IMR-90 (cell line): ENCODE results near the gene NXN. TPM values are rescaled to one million over a fixed set of nuclear protein-coding genes. Genes with fewer than 3 reads are reported as not detected.

Experiments
- ATAC-seq: fragments of 200-7000 bp; cut with Tn5 transposase; 2 replicates; pipeline ENCODE4 v1.9.1; 2020; ENCODE audit warnings: low read depth, mild to moderate bottlenecking, moderate library complexity
- BruUV-seq: library from RNA; stranded (reverse); fragments of 400-500 nt; replicated peaks from 2 replicates; lab custom pipeline; 2021; lab: Mats Ljungman, UMichigan
- CTCF ChIA-PET: fragments of 300-600 bp; formaldehyde crosslinking; extraction: SDS; loops from one replicate; lab custom pipeline; 2021; ENCODE audit warnings: antibody characterized with exemption; lab: Yijun Ruan, JAX
- POLR2A ChIA-PET: fragments of 300-600 bp; sonication (Branson Sonifier 250); formaldehyde crosslinking; loops from one replicate; lab custom pipeline; 2022; ENCODE audit warnings: antibody characterized with exemption; ENCODE audit not compliant: unreplicated experiment; lab: Charles Lee
- DNase-seq: peaks from one replicate; pipeline ENCODE4 v3.0.0; 2013
- H2AFZ ChIP-seq: replicated peaks from 2 replicates; pipeline ENCODE3; 2013; ENCODE audit warnings: low read length, mild to moderate bottlenecking; ENCODE audit not compliant: poor library complexity
- H2AK5ac ChIP-seq: 2 replicates; pipeline ENCODE4 v1.6.1; 2013; ENCODE audit warnings: low read depth, low read length, inconsistent platforms
- H2AK9ac ChIP-seq: replicated peaks from 2 replicates; pipeline ENCODE3; 2013; ENCODE audit warnings: mild to moderate bottlenecking, low read depth, low read length, moderate library complexity; ENCODE audit not compliant: poor library complexity
- H2BK120ac ChIP-seq: 2 replicates; pipeline ENCODE4 v1.6.1; 2013; ENCODE audit warnings: low read depth, low read length, inconsistent platforms
- H2BK15ac ChIP-seq: 3 replicates; pipeline ENCODE4 v1.6.1; 2013; ENCODE audit warnings: low read depth, low read length, inconsistent platforms
- H2BK20ac ChIP-seq: 2 replicates; pipeline ENCODE4 v1.6.1; 2013; ENCODE audit warnings: low read depth, mild to moderate bottlenecking, inconsistent platforms, low read length, moderate library complexity
- H2BK5ac ChIP-seq: 2 replicates; pipeline ENCODE4 v1.6.1; 2013; ENCODE audit warnings: mild to moderate bottlenecking, low read depth, low read length, inconsistent platforms; ENCODE audit not compliant: poor library complexity, severe bottlenecking
- H3K14ac ChIP-seq: replicated peaks from 2 replicates; pipeline ENCODE4 v1.6.1; 2013; ENCODE audit warnings: low read depth, low read length, inconsistent platforms
- H3K18ac ChIP-seq: 2 replicates; pipeline ENCODE4 v1.6.1; 2013; ENCODE audit warnings: low read depth, low read length, control low read depth
- H3K23ac ChIP-seq: 2 replicates; pipeline ENCODE4 v1.6.1; 2013; ENCODE audit warnings: low read depth, low read length, inconsistent platforms
- H3K27ac ChIP-seq: 2 replicates; pipeline ENCODE4 v1.5.1; 2013; ENCODE audit warnings: mild to moderate bottlenecking, control low read depth, low read length; ENCODE audit not compliant: insufficient read depth
- H3K27me3 ChIP-seq: 2 replicates; pipeline ENCODE4 v1.6.1; 2013; ENCODE audit warnings: low read length; ENCODE audit not compliant: control insufficient read depth, insufficient read depth
- H3K36me3 ChIP-seq: 2 replicates; pipeline ENCODE4 v1.6.1; 2013; ENCODE audit warnings: low read length, mixed read lengths; ENCODE audit not compliant: control insufficient read depth, insufficient read depth
- H3K4ac ChIP-seq: 2 replicates; pipeline ENCODE4 v1.6.1; 2013; ENCODE audit warnings: low read depth, low read length, inconsistent platforms
- H3K4me1 ChIP-seq: 2 replicates; pipeline ENCODE4 v1.6.1; 2013; ENCODE audit warnings: low read length, mixed read lengths; ENCODE audit not compliant: control insufficient read depth, insufficient read depth
- H3K4me2 ChIP-seq: 2 replicates; pipeline ENCODE4 v1.6.1; 2013; ENCODE audit warnings: low read depth, mild to moderate bottlenecking, control low read depth, low read length, moderate library complexity
- H3K4me3 ChIP-seq: 2 replicates; pipeline ENCODE4 v1.5.1; 2013; ENCODE audit warnings: low read depth, mild to moderate bottlenecking, control low read depth, low read length, moderate library complexity; ENCODE audit not compliant: insufficient read depth
- H3K56ac ChIP-seq: 2 replicates; pipeline ENCODE4 v1.6.1; 2013; ENCODE audit warnings: low read length, inconsistent platforms; ENCODE audit not compliant: insufficient read depth; ENCODE audit errors: extremely low read depth
- H3K79me1 ChIP-seq, 2 experiments: 2 replicates each; pipeline ENCODE4 v1.6.1; 2013; ENCODE audit warnings: low read length in 2 of 2, inconsistent platforms in 1 of 2, low read depth in 1 of 2
- H3K9ac ChIP-seq: 2 replicates; pipeline ENCODE4 v1.6.1; 2013; ENCODE audit warnings: low read depth, low read length, control low read depth
- H3K9me1 ChIP-seq: 2 replicates; pipeline ENCODE4 v1.6.1; 2013; ENCODE audit warnings: low read length, inconsistent platforms; ENCODE audit not compliant: insufficient read depth
- H3K9me3 ChIP-seq: 2 replicates; pipeline ENCODE4 v1.6.1; 2013; ENCODE audit warnings: low read length; ENCODE audit not compliant: control insufficient read depth, insufficient read depth
- H4K20me1 ChIP-seq: 2 replicates; pipeline ENCODE4 v1.6.1; 2013; ENCODE audit warnings: low read length, inconsistent platforms; ENCODE audit not compliant: insufficient read depth
- H4K5ac ChIP-seq: 2 replicates; pipeline ENCODE4 v1.6.1; 2013; ENCODE audit warnings: mild to moderate bottlenecking, low read depth, low read length, control low read depth
- H4K8ac ChIP-seq, 2 experiments: 2 replicates each; pipeline ENCODE4 v1.6.1; 2013; ENCODE audit warnings: low read depth in 2 of 2, low read length in 2 of 2, control low read depth in 1 of 2, inconsistent platforms in 1 of 2
- H4K91ac ChIP-seq: 2 replicates; pipeline ENCODE4 v1.6.1; 2013; ENCODE audit warnings: low read depth, low read length, inconsistent platforms; ENCODE audit not compliant: insufficient read depth
- BHLHE40 ChIP-seq: fragments of 150-350 bp; IDR thresholded peaks from 2 replicates; pipeline ENCODE4 v1.6.1; 2016; ENCODE audit warnings: mild to moderate bottlenecking, low read depth, low read length
- CEBPB ChIP-seq: IDR thresholded peaks from 2 replicates; pipeline ENCODE4 v1.6.1; 2012; ENCODE audit warnings: low read depth, low read length, improper control_type of control experiment
- CHD1 ChIP-seq: IDR thresholded peaks from 2 replicates; pipeline ENCODE4 v1.6.1; 2012; ENCODE audit warnings: low read depth, low read length, improper control_type of control experiment
- CTCF ChIP-seq: conservative IDR thresholded peaks from 2 replicates; pipeline ENCODE4 v1.5.1; 2012; ENCODE audit warnings: mild to moderate bottlenecking, low read depth, low read length, improper control_type of control experiment
- ELK1 ChIP-seq: fragments of 150-350 bp; IDR thresholded peaks from 2 replicates; pipeline ENCODE4 v1.6.1; 2016; ENCODE audit warnings: low read depth, mild to moderate bottlenecking, low read length, moderate library complexity, borderline replicate concordance
- FOS ChIP-seq: fragments of 150-350 bp; IDR thresholded peaks from 2 replicates; pipeline ENCODE4 v1.6.1; 2016; ENCODE audit warnings: low read depth, low read length
- MXI1 ChIP-seq: IDR thresholded peaks from 2 replicates; pipeline ENCODE4 v1.6.1; 2012; ENCODE audit warnings: low read depth, mild to moderate bottlenecking, low read length, moderate library complexity, borderline replicate concordance
- RAD21 ChIP-seq: IDR thresholded peaks from 2 replicates; pipeline ENCODE4 v1.6.1; 2012; ENCODE audit warnings: low read length, improper control_type of control experiment
- RCOR1 ChIP-seq: IDR thresholded peaks from 2 replicates; pipeline ENCODE4 v1.6.1; 2012; ENCODE audit warnings: mild to moderate bottlenecking, low read length, improper control_type of control experiment; ENCODE audit not compliant: insufficient replicate concordance
- RFX5 ChIP-seq: IDR thresholded peaks from 2 replicates; pipeline ENCODE4 v1.8.0; 2012; ENCODE audit warnings: low read depth, mild to moderate bottlenecking, low read length, moderate library complexity
- SMC3 ChIP-seq: fragments of 150-350 bp; IDR thresholded peaks from 2 replicates; pipeline ENCODE4 v1.6.1; 2016; ENCODE audit warnings: low read depth, mild to moderate bottlenecking, antibody characterized with exemption, low read length, moderate library complexity
- USF2 ChIP-seq: fragments of 150-350 bp; IDR thresholded peaks from 2 replicates; pipeline ENCODE4 v1.6.1; 2017; ENCODE audit warnings: mild to moderate bottlenecking, antibody characterized with exemption, low read length, low read depth
- WGBS, 2 experiments: methylation state at CpG; one replicate each; pipeline versions ENCODE4 v1.1.5 to v1.1.7; 2013; ENCODE audit warnings: missing lambda C conversion rate in 2 of 2; ENCODE audit not compliant: insufficient read length in 1 of 2; ENCODE audit errors: extremely low coverage in 2 of 2; 5-methylcytosine and 5-hydroxymethylcytosine counted together
- dilution Hi-C: fragments of 300-500 bp; cut with HindIII; formaldehyde crosslinking; loops from one replicate; pipeline ENCODE4 v1.14.3; 2018; ENCODE audit warnings: low sequenced_read_pairs; ENCODE audit not compliant: unreplicated experiment
- in situ Hi-C: fragments of 300-500 bp; cut with MboI; formaldehyde crosslinking; loops from 3 replicates; pipeline ENCODE4 v1.14.3; 2019; ENCODE audit warnings: low sequenced_read_pairs, inconsistent platforms, mixed read lengths
- intact Hi-C: fragments of 100-400 bp; cut with micrococcal nuclease; formaldehyde crosslinking; loops from 2 replicates; pipeline ENCODE4 v1.10.0; 2022
- polyA plus RNA-seq, 3 experiments: library from polyadenylated mRNA; depleted of rRNA; stranded (reverse); fragments of >200 nt; gene quantifications; 2 replicates each; pipeline ENCODE4 v1.2.3, GENCODE V29; 2012; ENCODE audit warnings: low replicate concordance in 1 of 3
- total RNA-seq: library from RNA; depleted of rRNA; stranded (reverse); fragments of >200 nt; gene quantifications from 2 replicates; pipeline ENCODE4 v1.2.3, GENCODE V29; 2012

Gene NXN
- total and polyA plus RNA-seq, 2 of the 4 experiments (the other 2 are of a cell fraction): 52.5 to 116 TPM

GRCh38 chr17:773467-774312 lies 205.9 kb downstream of the NXN start:
- H2AFZ ChIP-seq: no peak overlapping the region
- no peak overlapping the region for H2BK20ac ChIP-seq
- no peak for DNase-seq
- H4K5ac ChIP-seq: no peak overlapping the region
- no peak overlapping the region for H2AK9ac ChIP-seq
- WGBS, 2 experiments: 100% methylated on average over 5 of the region's 14 CpGs; no CpG with 5 or more reads in 1 of the 2 experiments
- no peak overlapping the region for H2AK5ac ChIP-seq
- H3K27ac ChIP-seq: no peak overlapping the region
- no peaks in the 10 kb centered on the region for H4K20me1 ChIP-seq
- H2BK15ac ChIP-seq: no peak overlapping the region
- peaks cover 52% of the 10 kb centered on the region for H3K36me3 ChIP-seq
- dilution Hi-C loops (no loop called here), in situ Hi-C loops (no loop called here), intact Hi-C loops (no loop called here)
- H3K9ac ChIP-seq: no peak overlapping the region
- BruUV-seq: no TSS peak
- ChIA-PET POLR2A (no interaction called here), CTCF (interaction anchor here (0.6 to 1.0 kb wide), 3 partner anchors 223 to 600 kb away, joined by 3 to 4 read pairs (median 3); partner anchors contain the start of gene TIMM22)
- H3K4me1 ChIP-seq: no peaks in the 10 kb centered on the region
- H3K79me1 ChIP-seq: peaks cover 14 to 34% of the 10 kb centered on the region in 2 experiments
- no peak overlapping the region for H3K18ac ChIP-seq
- no peak overlapping the region for H3K4me2 ChIP-seq
- H3K9me1 ChIP-seq: no peaks in the 10 kb centered on the region
- H3K4me3 ChIP-seq: no peak overlapping the region
- no peak overlapping the region for H4K91ac ChIP-seq
- TF ChIP-seq ELK1 (no peak), SMC3 (no peak), RFX5 (no peak), CEBPB (no peak), MXI1 (no peak), CHD1 (no peak), FOS (no peak), CTCF (no peak), RCOR1 (no peak), BHLHE40 (no peak), RAD21 (no peak), USF2 (no peak)
- no peaks in the 10 kb centered on the region for H3K9me3 ChIP-seq
- H3K14ac ChIP-seq: no peak overlapping the region
- H3K23ac ChIP-seq: no peak overlapping the region
- no peak overlapping the region for H4K8ac ChIP-seq
- no peak overlapping the region for H2BK5ac ChIP-seq
- no peak overlapping the region for H3K4ac ChIP-seq
- H2BK120ac ChIP-seq: no peak overlapping the region
- no peaks in the 10 kb centered on the region for H3K27me3 ChIP-seq
- ATAC-seq: no peak
- no peak overlapping the region for H3K56ac ChIP-seq
